SH-SY5Y (cell line): Measurements from ENCODE around the gene HSD17B4.

Experiments used
- GATA2 ChIP-seq: IDR thresholded peaks from 2 replicates; pipeline ENCODE4 v1.6.1; 2011; ENCODE audit warnings: mild to moderate bottlenecking, low read depth, low read length
- GATA3 ChIP-seq: IDR thresholded peaks from 2 replicates; pipeline ENCODE4 v1.6.1; 2011; ENCODE audit warnings: low read depth, mild to moderate bottlenecking, low read length, moderate library complexity

GRCh38 chr5:119418606-119419100 lies 33.6 kb upstream of the HSD17B4 start:
- TF ChIP-seq GATA3 (no peak), GATA2 (no peak)
